Upper lobe of left lung (tissue), 6 donors: ENCODE measurements around the gene FAM149B1. TPM values are rescaled to one million over a fixed set of nuclear protein-coding genes. Genes with fewer than 3 reads are reported as not detected.
"Not testable (repeated sequence)": the region's sequence is repeated elsewhere in the genome, so short reads cannot be mapped to it uniquely, and the experiment has no call there.

ENCODE experiments used
- ATAC-seq, 2 donors: fragments of 200-7000 bp; cut with Tn5 transposase; one replicate each; pipeline ENCODE4 v1.9.1; 2022; ENCODE audit warnings: mild to moderate bottlenecking in 2 of 2, moderate library complexity in 2 of 2; ENCODE audit not compliant: low FRiP score in 2 of 2
- DNase-seq, 2 donors: peaks; one replicate each; pipeline ENCODE4 v3.0.0-alpha.2; 2019 to 2020
- H3K27ac ChIP-seq, 4 donors: fragments of 200-600 bp; sonication (generic); one replicate each; pipeline ENCODE4 v1.5.1; 2016 to 2019
- H3K27me3 ChIP-seq, 4 donors: fragments of 200-600 bp; sonication (generic); one replicate each; pipeline ENCODE4 v1.5.1; 2017 to 2019
- H3K36me3 ChIP-seq, 4 donors: fragments of 200-600 bp; sonication (generic); one replicate each; pipeline ENCODE4 v1.5.1; 2016 to 2019
- H3K4me1 ChIP-seq, 4 donors: fragments of 200-600 bp; sonication (generic); one replicate each; pipeline ENCODE4 v1.5.1; 2018 to 2019
- H3K4me3 ChIP-seq, 4 donors: fragments of 200-600 bp; sonication (generic); one replicate each; pipeline ENCODE4 v1.5.1; 2017 to 2019; ENCODE audit warnings: mild to moderate bottlenecking in 2 of 4, moderate library complexity in 1 of 4
- H3K9me3 ChIP-seq, 4 donors: fragments of 200-600 bp; sonication (generic); one replicate each; pipeline ENCODE4 v1.5.1; 2018 to 2019
- CTCF ChIP-seq, 6 experiments: fragments of 450-650 bp in 4 of 6; fragments of 200-600 bp in 2 of 6; sonication (generic) in 2 of 6; IDR thresholded peaks; one replicate each; pipeline ENCODE4 v1.5.1; 2016 to 2019; ENCODE audit warnings: antibody characterized with exemption in 6 of 6
- EP300 ChIP-seq, 4 donors: sonication (generic); formaldehyde crosslinking; IDR thresholded peaks; one replicate each; pipeline ENCODE4 v1.5.1; 2017; ENCODE audit warnings: antibody characterized with exemption in 4 of 4, control low read depth in 2 of 4
- POLR2A ChIP-seq, 4 donors: fragments of 450-650 bp; IDR thresholded peaks; one replicate each; pipeline ENCODE4 v1.5.1; 2016 to 2017; ENCODE audit warnings: antibody characterized with exemption in 4 of 4, mild to moderate bottlenecking in 2 of 4
- POLR2AphosphoS5 ChIP-seq, 2 donors: sonication (generic); formaldehyde crosslinking; IDR thresholded peaks; one replicate each; pipeline ENCODE4 v1.5.1; 2017; ENCODE audit warnings: antibody characterized with exemption in 2 of 2
- WGBS, 2 donors: methylation state at CpG; one replicate each; pipeline ENCODE4 v1.1.5; 2017 to 2018; 5-methylcytosine and 5-hydroxymethylcytosine counted together
- total RNA-seq, 6 donors: library from RNA; depleted of rRNA in 4 of 6; stranded (reverse); fragments of >200 nt in 4 of 6; gene quantifications; one replicate each; pipeline versions ENCODE4 v1.1.0 to v1.2.1, GENCODE V29; 2016 to 2021
- donor health status: DM: no; HTN: no; CAD: no; lungs with moderate emphysema.
- donor health status: DM: no; HTN: yes; CAD: no; lungs with severe emphysema.

The FAM149B1 gene
- total RNA-seq, 6 donors from 2014 or later = 11.4 to 38.8 (median 18.7) TPM

- ATAC-seq = no peak
- H3K36me3 ChIP-seq = peaks cover 20 to 99% (median 74%) of the 10 kb centered on the region in 4 donors
- 94 to 99% methylated on average over 2 of the region's 2 CpGs for WGBS, 2 donors
Observed at GRCh38 chr10:73131913-73132686, 35.8 kb upstream of the FAM149B1 start.

GRCh38 chr10:73134727-73135126 lies 33.2 kb upstream of the FAM149B1 start:
- WGBS, 2 donors = 94 to 96% methylated on average over 3 of the region's 3 CpGs
- Histone ChIP-seq H3K4me3 (no peak overlapping the region), H3K27me3 (no peaks in the 10 kb centered on the region), H3K9me3 (no peaks in the 10 kb centered on the region), H3K27ac (no peak overlapping the region), H3K4me1 (no peaks in the 10 kb centered on the region), H3K36me3 (peaks cover 33 to 100% (median 76%) of the 10 kb centered on the region in 4 donors)
- no peak for ATAC-seq
- DNase-seq = no peak
- TF ChIP-seq CTCF (IDR thresholded peaks at IDR 0.05) (no peak), POLR2AphosphoS5 (IDR thresholded peaks at IDR 0.05) (no peak), EP300 (IDR thresholded peaks at IDR 0.05) (no peak), POLR2A (IDR thresholded peaks at IDR 0.05) (no peak)

More at GRCh38 chr10:73131913-73132686, 35.8 kb upstream of the FAM149B1 start:
- Histone ChIP-seq H3K4me1 (no peaks in the 10 kb centered on the region), H3K9me3 (no peaks in the 10 kb centered on the region), H3K27me3 (no peaks in the 10 kb centered on the region), H3K27ac (no peak overlapping the region), H3K4me3 (no peak overlapping the region)
- no peak for TF ChIP-seq EP300 (IDR thresholded peaks at IDR 0.05)
- no peak for TF ChIP-seq CTCF (IDR thresholded peaks at IDR 0.05)
- DNase-seq = no peak

- H3K4me3 ChIP-seq = no peak overlapping the region
- no peak overlapping the region for H3K27ac ChIP-seq
- DNase-seq (no peak), ATAC-seq (no peak)
- H3K4me1 ChIP-seq = no peaks in the 10 kb centered on the region
- H3K36me3 ChIP-seq = peaks cover 30 to 100% (median 70%) of the 10 kb centered on the region in 4 donors
- TF ChIP-seq CTCF (IDR thresholded peaks at IDR 0.05) = no peak
- H3K9me3 ChIP-seq = no peaks in the 10 kb centered on the region
- 95 to 96% methylated on average over 2 of the region's 2 CpGs for WGBS, 2 donors
- H3K27me3 ChIP-seq = no peaks in the 10 kb centered on the region
Observed at GRCh38 chr10:73136627-73137026, 31.3 kb upstream of the FAM149B1 start.

- no peaks in the 10 kb centered on the region for H3K9me3 ChIP-seq
- DNase-seq (no peak), ATAC-seq (no peak)
- TF ChIP-seq POLR2A (IDR thresholded peaks at IDR 0.05) (no peak), POLR2AphosphoS5 (IDR thresholded peaks at IDR 0.05) (no peak), CTCF (IDR thresholded peaks at IDR 0.05) (no peak), EP300 (IDR thresholded peaks at IDR 0.05) (no peak)
- WGBS, 2 donors = 91% methylated on average over 2 of the region's 2 CpGs
- no peaks in the 10 kb centered on the region for H3K27me3 ChIP-seq
- H3K4me1 ChIP-seq = no peaks in the 10 kb centered on the region
- H3K36me3 ChIP-seq = peaks cover 30 to 100% (median 63%) of the 10 kb centered on the region in 4 donors
- no peak overlapping the region for H3K27ac ChIP-seq
- no peak overlapping the region for H3K4me3 ChIP-seq
Observed at GRCh38 chr10:73139251-73139650, 28.7 kb upstream of the FAM149B1 start.

- 85 to 92% methylated on average over 3 of the region's 3 CpGs for WGBS, 2 donors
- Histone ChIP-seq H3K27me3 (no peaks in the 10 kb centered on the region), H3K9me3 (no peaks in the 10 kb centered on the region), H3K4me3 (no peak overlapping the region), H3K4me1 (no peaks in the 10 kb centered on the region), H3K36me3 (peaks cover 42 to 100% (median 67%) of the 10 kb centered on the region in 4 donors), H3K27ac (no peak overlapping the region)
- ATAC-seq (no peak), DNase-seq (no peak)
- TF ChIP-seq POLR2A (IDR thresholded peaks at IDR 0.05) (no peak), POLR2AphosphoS5 (IDR thresholded peaks at IDR 0.05) (no peak), CTCF (IDR thresholded peaks at IDR 0.05) (no peak), EP300 (IDR thresholded peaks at IDR 0.05) (no peak)
Observed at GRCh38 chr10:73141603-73142002, 26.3 kb upstream of the FAM149B1 start.

- not testable (repeated sequence) for H3K9me3 ChIP-seq, H3K27ac ChIP-seq, ATAC-seq, DNase-seq, H3K4me1 ChIP-seq, H3K27me3 ChIP-seq, H3K4me3 ChIP-seq
- WGBS, 2 donors = 99% methylated on average over 5 of the region's 8 CpGs
- H3K36me3 ChIP-seq = peaks cover 37 to 87% (median 48%) of the 10 kb centered on the region in 4 donors
Observed at GRCh38 chr10:73150633-73151413, 17.1 kb upstream of the FAM149B1 start.
